COR-L47 (cell line): ENCODE data around the gene RBM33.

Experiments used
- DNase-seq: peaks from one replicate; lab custom pipeline; 2025; lab: John Stamatoyannopoulos, UW

RBM33 gene

GRCh38 chr7:155694851-155695250 is 50.4 kb downstream of the RBM33 start:
- no peak for DNase-seq

- no peak for DNase-seq
Observed at GRCh38 chr7:155696747-155697146, 52.3 kb downstream of the RBM33 start.

GRCh38 chr7:155698633-155699032 is 54.2 kb downstream of the RBM33 start:
- no peak for DNase-seq

- no peak for DNase-seq
Observed at GRCh38 chr7:155699180-155699579, 54.7 kb downstream of the RBM33 start.

- no peak for DNase-seq
Observed at GRCh38 chr7:155700847-155701246, 56.4 kb downstream of the RBM33 start.

- DNase-seq, result no peak
Observed at GRCh38 chr7:155701972-155702544, 57.6 kb downstream of the RBM33 start.

GRCh38 chr7:155702616-155703015 is 58.2 kb downstream of the RBM33 start:
- no peak for DNase-seq

GRCh38 chr7:155705623-155706360 is 61.3 kb downstream of the RBM33 start:
- no peak for DNase-seq

GRCh38 chr7:155706376-155706775 is 61.9 kb downstream of the RBM33 start:
- DNase-seq, result no peak

GRCh38 chr7:155709453-155709852 is 65.0 kb downstream of the RBM33 start:
- no peak for DNase-seq

GRCh38 chr7:155710031-155710430 is 65.6 kb downstream of the RBM33 start:
- DNase-seq, result no peak

- no peak for DNase-seq
Observed at GRCh38 chr7:155710530-155710929, 66.1 kb downstream of the RBM33 start.

- DNase-seq, result no peak
Observed at GRCh38 chr7:155711081-155711480, 66.6 kb downstream of the RBM33 start.

- no peak for DNase-seq
Observed at GRCh38 chr7:155713384-155713783, 68.9 kb downstream of the RBM33 start.

- no peak for DNase-seq
Observed at GRCh38 chr7:155714702-155715101, 70.2 kb downstream of the RBM33 start.

GRCh38 chr7:155715111-155715805 is 70.8 kb downstream of the RBM33 start:
- no peak for DNase-seq

- no peak for DNase-seq
Observed at GRCh38 chr7:155717010-155717744, 72.7 kb downstream of the RBM33 start.

- DNase-seq, result no peak
Observed at GRCh38 chr7:155721056-155721455, 76.6 kb downstream of the RBM33 start.

GRCh38 chr7:155722118-155722517 is 77.7 kb downstream of the RBM33 start:
- DNase-seq, result no peak

GRCh38 chr7:155722936-155723335 is 78.5 kb downstream of the RBM33 start:
- DNase-seq, result no peak

- DNase-seq, result no peak
Observed at GRCh38 chr7:155724327-155725005, 80.0 kb downstream of the RBM33 start.

GRCh38 chr7:155725006-155725355 is 80.5 kb downstream of the RBM33 start:
- DNase-seq, result no peak
